SU-DHL-6 (cell line): ENCODE measurements around the gene GPR35.

Source experiments
- CTCF ChIP-seq: fragments of 200-600 bp; sonication (generic); IDR thresholded peaks from one replicate; pipeline ENCODE4 v1.5.1; 2017; ENCODE audit warnings: antibody characterized with exemption, mild to moderate bottlenecking, low read length, moderate library complexity; ENCODE audit not compliant: insufficient read depth, poor library complexity, severe bottlenecking
- EZH2phosphoT487 ChIP-seq: fragments of 200-600 bp; sonication (generic), shearing (Covaris generic); conservative IDR thresholded peaks from 2 replicates; pipeline ENCODE4 v1.6.1; 2018; ENCODE audit warnings: mild to moderate bottlenecking, antibody characterized with exemption, low read length, moderate library complexity, mixed read lengths

- TF ChIP-seq CTCF (no peak), EZH2phosphoT487 (no peak)
Observed at GRCh38 chr2:240611601-240612210, 13.6 kb upstream of the GPR35 start.
